Measurements from ENCODE around the gene TAF1B.

TAF1B gene

GRCh38 chr2:9983401-9984216 is 140.3 kb downstream of the TAF1B start:
- DNase-seq, result no peak
